AG04450 (cell line): Measurements from ENCODE around the gene ERAL1. TPM values are rescaled to one million over a fixed set of nuclear protein-coding genes. Genes with fewer than 3 reads are reported as not detected.

Experiments
- CTCF ChIA-PET: fragments of 300-600, 350-600 bp; formaldehyde crosslinking; extraction: SDS; loops from one replicate; lab custom pipeline; 2022; ENCODE audit warnings: antibody characterized with exemption, inconsistent platforms; lab: Charles Lee
- POLR2A ChIA-PET: fragments of 350-600 bp; formaldehyde crosslinking; extraction: SDS; loops from one replicate; lab custom pipeline; 2021; ENCODE audit warnings: antibody characterized with exemption, inconsistent platforms; lab: Yijun Ruan, JAX
- DNase-seq: peaks from one replicate; pipeline ENCODE4 v3.0.0-alpha.2; 2011; ENCODE audit warnings: low read depth, low spot score
- H3K27ac ChIP-seq: one replicate; pipeline ENCODE4 v1.5.1; 2012; ENCODE audit warnings: low read depth, low read length, control low read depth
- H3K27me3 ChIP-seq: one replicate; pipeline ENCODE4 v1.6.0; 2012; ENCODE audit warnings: low read length; ENCODE audit not compliant: control insufficient read depth, insufficient read depth
- H3K4me3 ChIP-seq: 2 replicates; pipeline ENCODE4 v1.5.1; 2011; ENCODE audit warnings: mild to moderate bottlenecking, low read depth, low read length, control low read depth
- H3K9me3 ChIP-seq: 2 replicates; pipeline ENCODE4 v1.5.1; 2012; ENCODE audit warnings: low read length; ENCODE audit not compliant: control insufficient read depth, insufficient read depth
- polyA plus RNA-seq: library from polyadenylated mRNA; depleted of rRNA; stranded (reverse); fragments of >200 nt; gene quantifications from 2 replicates; pipeline ENCODE4 v1.2.3, GENCODE V29; 2011
- TF ChIP-seq, protein P1 (sequence below): IDR thresholded peaks from 2 replicates; pipeline ENCODE4 v1.5.1; 2011; ENCODE audit warnings: low read depth, low read length, control low read depth, inconsistent platforms

The ERAL1 gene
- polyA plus RNA-seq, 1 experiment = 45.7 TPM

DNA sequence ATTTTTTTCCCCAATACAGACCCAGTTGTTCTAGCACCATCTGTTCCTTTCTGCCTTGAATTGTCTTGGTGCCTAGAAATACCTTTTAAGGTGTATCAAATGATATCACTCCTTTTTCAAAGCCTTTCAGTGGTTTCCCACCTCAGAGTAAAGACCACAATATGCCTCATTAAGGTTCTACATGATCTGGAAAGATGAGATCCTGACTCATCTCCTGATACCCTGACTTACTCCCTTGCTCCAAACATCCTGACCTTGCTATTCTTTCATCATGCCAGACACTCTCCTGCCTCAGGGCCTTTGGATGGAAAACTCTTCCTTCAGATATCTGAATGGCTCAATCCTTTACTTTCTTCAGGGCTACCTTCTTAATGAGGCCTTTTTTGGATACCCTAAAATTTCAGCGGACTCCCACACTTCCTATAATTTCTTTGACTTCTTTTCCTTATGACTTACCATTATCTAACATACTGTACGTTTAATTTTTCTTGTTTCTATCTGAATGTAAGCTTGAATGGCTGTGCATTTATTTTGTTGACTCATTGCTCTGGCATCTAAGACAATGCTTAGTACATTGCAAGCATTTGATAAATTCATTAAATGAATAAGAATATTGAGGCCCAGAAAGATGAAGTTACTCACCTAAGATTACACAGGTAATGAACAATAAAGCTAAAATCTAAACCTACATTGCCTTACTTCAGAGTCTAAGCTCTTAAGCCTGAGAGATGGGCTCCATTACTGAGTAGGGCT lies 23.5 kb downstream of the ERAL1 start:
- H3K27ac ChIP-seq = no peak overlapping the region
- ChIA-PET POLR2A (interaction anchor here (0.8 kb wide), 1 partner anchor 14 kb away, joined by 5 read pairs; no protein-coding TSS in a partner anchor), CTCF (interaction anchor here (1.6 to 2.9 kb wide), 3 partner anchors 20 to 151 kb away, joined by 4 to 23 read pairs (median 12); no protein-coding TSS in a partner anchor)
- TF ChIP-seq, protein P1, sequence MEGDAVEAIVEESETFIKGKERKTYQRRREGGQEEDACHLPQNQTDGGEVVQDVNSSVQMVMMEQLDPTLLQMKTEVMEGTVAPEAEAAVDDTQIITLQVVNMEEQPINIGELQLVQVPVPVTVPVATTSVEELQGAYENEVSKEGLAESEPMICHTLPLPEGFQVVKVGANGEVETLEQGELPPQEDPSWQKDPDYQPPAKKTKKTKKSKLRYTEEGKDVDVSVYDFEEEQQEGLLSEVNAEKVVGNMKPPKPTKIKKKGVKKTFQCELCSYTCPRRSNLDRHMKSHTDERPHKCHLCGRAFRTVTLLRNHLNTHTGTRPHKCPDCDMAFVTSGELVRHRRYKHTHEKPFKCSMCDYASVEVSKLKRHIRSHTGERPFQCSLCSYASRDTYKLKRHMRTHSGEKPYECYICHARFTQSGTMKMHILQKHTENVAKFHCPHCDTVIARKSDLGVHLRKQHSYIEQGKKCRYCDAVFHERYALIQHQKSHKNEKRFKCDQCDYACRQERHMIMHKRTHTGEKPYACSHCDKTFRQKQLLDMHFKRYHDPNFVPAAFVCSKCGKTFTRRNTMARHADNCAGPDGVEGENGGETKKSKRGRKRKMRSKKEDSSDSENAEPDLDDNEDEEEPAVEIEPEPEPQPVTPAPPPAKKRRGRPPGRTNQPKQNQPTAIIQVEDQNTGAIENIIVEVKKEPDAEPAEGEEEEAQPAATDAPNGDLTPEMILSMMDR = no peak
- no peaks in the 10 kb centered on the region for H3K27me3 ChIP-seq
- DNase-seq = no peak
- no peak overlapping the region for H3K4me3 ChIP-seq
- no peaks in the 10 kb centered on the region for H3K9me3 ChIP-seq

DNA sequence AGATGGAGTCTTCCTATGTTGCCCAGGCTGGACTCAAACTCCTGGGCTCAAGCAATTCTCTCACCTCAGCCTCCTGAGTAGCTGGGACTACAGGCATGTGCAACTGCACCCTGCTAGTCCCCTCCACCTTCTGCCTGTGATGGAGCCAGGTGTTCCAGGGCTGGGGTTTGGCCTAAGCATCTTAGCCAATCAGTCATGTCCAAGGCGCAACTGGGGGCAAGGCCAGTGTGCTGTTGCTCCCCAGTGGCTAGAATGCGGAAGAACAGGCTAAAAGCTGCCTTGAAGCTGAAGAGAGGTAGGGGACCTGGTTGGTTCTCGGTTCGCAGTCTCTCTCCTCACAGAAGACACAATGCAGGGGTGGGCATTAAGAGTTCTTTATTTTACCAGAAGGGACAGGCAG lies 24.2 kb downstream of the ERAL1 start:
- CTCF ChIA-PET = interaction anchor here (1.6 to 2.9 kb wide), 3 partner anchors 19 to 152 kb away, joined by 4 to 23 read pairs (median 12); no protein-coding TSS in a partner anchor
- Histone ChIP-seq H3K4me3 (no peak overlapping the region), H3K27ac (no peak overlapping the region), H3K9me3 (no peaks in the 10 kb centered on the region), H3K27me3 (no peaks in the 10 kb centered on the region)
- DNase-seq = no peak
- TF ChIP-seq, protein P1 = peak; percentile 54
- POLR2A ChIA-PET = no interaction called here

DNA sequence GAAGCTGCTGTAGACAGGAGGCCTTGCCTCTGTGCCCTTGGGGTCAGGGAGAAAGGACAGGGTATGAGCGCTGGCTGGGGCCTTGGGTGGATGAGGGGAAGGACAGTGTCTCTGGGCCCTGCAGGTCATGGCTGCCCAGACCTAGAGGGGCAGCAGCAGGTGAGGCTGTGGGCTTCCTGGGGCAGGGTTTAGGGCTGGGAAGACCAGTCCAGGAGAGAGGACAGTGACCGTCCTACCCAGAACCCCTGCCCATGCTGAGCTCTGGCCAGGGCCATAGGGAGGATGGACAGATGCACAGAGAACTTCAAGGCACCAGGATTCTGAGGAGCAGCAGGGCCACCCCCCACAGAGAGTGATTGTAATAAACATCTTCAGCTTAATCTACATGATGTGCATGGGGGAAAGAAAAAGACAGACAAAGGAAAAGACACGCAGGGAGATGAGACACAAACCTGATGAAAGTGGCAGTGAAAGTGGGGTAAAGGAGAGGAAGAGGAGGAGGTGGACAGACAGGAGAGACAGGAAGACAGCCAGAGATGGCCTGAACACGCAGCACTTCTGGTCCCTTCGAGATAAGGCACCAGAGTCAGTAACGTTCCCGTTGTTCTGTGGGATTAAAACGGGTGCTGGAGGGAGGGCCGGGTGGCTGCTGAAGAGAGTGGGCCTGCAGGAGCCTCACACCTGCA lies 25.2 kb downstream of the ERAL1 start:
- TF ChIP-seq, protein P1 = no peak
- CTCF ChIA-PET = interaction anchor here (2.3 to 2.9 kb wide), 2 partner anchors 116 to 153 kb away, joined by 12 to 23 read pairs; no protein-coding TSS in a partner anchor
- no peaks in the 10 kb centered on the region for H3K27me3 ChIP-seq

DNA sequence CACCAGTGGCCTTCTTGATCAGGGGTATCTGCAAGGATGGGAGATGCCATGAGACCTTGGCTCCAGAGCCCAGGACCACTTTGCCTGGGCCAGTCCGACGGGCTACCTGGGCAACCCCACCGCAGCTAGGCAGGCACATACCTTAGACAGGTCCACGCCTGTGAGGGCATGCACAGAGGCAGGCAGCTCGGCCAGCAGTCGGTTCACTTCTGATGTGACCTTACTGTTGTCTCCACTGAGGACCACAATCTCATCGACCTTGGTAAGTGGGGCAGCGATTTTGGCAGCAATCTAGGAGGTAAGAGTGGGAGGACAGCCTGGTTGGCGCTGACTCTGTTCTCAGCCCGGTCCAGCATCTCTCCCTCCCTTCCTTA lies 25.7 kb downstream of the ERAL1 start:
- ChIA-PET POLR2A (interaction anchor here (0.6 kb wide), 2 partner anchors 24 to 126 kb away, joined by 3 to 5 read pairs; no protein-coding TSS in a partner anchor), CTCF (interaction anchor here (2.9 kb wide), 1 partner anchor 154 kb away, joined by 12 read pairs; no protein-coding TSS in a partner anchor)
- Histone ChIP-seq H3K27me3 (no peaks in the 10 kb centered on the region), H3K27ac (no peak overlapping the region), H3K9me3 (no peaks in the 10 kb centered on the region), H3K4me3 (no peak overlapping the region)
- TF ChIP-seq, protein P1 = no peak
- DNase-seq = no peak

More for the DNA sequence above, 25.2 kb downstream of the ERAL1 start:
- no peak overlapping the region for H3K4me3 ChIP-seq
- H3K9me3 ChIP-seq = no peaks in the 10 kb centered on the region
- DNase-seq = no peak
- H3K27ac ChIP-seq = no peak overlapping the region
- POLR2A ChIA-PET = interaction anchor here (0.6 kb wide), 2 partner anchors 24 to 125 kb away, joined by 3 to 5 read pairs; no protein-coding TSS in a partner anchor
